RPMI8226 (cell line): ENCODE results near the gene TIGD7.
A peak's percentile ranks its signal among the peaks of the same experiment; 100 is the strongest.

Experiments used
- DNase-seq: peaks from one replicate; pipeline ENCODE4 v3.0.0-alpha.2; 2015

Gene TIGD7

GRCh38 chr16:3305109-3306068 is at the start of gene TIGD7, which contains the start of gene ZNF75A:
Gene TIGD7, minus strand, starts transcription at chr16:3305430. Its CDS starts 4,816 bp downstream, at chr16:3300614.
Gene ZNF75A, plus strand, starts transcription at chr16:3305497. Its CDS starts 2,932 bp downstream, at chr16:3308429.
- DNase-seq, result peak; percentile 92

- DNase-seq, result peak; percentile 73
Measured at GRCh38 chr16:3349175-3349574, 43.9 kb upstream of the TIGD7 start.

DNA sequence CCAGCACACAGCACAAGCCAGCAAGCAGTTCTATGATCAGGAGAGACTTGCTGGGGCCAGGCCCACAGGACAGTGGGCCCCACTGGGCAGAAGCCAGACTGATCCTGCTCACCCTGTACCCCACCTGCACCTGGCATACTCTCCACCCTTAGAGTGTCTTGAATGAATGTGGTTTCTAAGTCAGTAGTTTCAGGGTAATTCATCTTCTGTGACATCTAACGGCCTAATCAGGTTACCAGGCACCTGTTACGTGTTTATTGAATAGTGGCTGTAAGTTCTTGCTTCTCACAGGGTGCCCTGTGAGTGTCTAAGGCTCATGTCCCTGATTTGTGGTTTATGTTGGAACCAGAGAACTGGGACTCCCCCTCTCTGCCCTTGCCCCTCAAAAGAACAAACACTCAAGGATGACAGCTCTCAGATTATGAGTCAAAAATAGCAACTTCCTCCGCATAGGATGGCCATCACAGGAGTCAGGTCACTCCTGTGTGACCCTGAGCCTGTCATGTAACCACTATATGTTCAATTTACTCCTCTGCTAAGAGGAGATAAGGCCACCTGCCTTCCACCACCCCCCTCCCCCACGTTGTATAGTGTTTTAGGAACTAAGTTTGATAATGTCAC is 43.4 kb upstream of the TIGD7 start:
- peak; percentile 90 for DNase-seq

- DNase-seq, result no peak
Measured at GRCh38 chr16:3347586-3347985, 42.4 kb upstream of the TIGD7 start.

DNA sequence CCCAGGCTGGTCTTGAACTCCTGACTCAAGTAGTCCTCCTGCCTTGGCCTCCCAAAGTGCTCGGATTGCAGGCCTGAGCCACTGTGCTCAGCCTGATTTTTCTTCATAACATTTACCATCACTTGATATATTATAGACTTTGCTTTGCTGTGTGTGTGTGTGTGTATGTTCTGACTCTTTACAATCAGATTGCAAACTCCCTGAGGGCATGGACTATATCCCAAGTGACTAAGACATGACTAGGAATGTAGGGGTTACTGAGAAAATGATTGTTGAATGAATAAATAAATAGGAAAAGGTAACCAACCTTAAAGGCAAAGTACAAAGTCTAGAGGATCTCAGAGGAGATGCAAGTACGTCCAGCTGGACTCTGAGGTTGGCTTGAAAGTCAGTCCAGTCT is 40.8 kb upstream of the TIGD7 start:
- DNase-seq, result no peak

DNA sequence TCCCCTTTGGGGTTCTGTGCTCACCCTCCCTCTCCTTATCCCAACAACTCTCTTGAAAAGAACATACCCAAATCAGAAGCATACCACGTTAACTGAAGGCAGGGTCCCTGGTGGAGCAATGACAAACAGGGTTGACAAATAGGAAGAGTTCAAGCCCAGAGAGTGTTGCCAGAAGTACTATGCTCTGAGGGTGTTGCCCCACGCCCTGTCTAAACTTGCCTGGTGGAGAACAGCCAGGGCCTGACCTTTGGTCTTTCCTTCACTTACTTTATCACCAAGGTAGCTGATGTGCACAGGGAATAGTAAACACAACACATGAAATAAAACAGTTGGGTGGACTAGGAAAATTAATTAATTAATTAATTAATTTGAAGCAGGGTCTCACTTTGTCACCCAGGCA is 23.4 kb upstream of the TIGD7 start:
- no peak for DNase-seq

GRCh38 chr16:3328104-3328503 is 22.9 kb upstream of the TIGD7 start:
- DNase-seq, result no peak

DNA sequence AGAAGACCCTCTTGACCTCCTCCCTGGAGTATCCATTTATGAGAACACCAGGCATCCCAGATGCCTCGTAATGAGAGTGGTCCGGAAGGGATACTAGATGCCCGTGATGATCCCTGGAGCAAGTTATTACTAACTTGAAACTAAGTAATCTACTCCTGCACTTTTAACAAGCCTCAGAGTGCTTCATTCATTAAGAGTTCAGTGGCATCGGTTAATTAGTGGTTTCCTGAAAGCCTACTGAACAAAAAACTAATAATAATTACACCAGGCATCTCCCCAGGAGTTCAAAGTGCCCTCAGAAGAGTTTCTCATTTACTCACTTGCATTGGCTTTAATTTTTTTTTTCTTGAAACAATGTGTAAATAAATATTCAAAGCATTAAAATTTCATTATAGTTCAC is 22.3 kb upstream of the TIGD7 start:
- no peak for DNase-seq

DNA sequence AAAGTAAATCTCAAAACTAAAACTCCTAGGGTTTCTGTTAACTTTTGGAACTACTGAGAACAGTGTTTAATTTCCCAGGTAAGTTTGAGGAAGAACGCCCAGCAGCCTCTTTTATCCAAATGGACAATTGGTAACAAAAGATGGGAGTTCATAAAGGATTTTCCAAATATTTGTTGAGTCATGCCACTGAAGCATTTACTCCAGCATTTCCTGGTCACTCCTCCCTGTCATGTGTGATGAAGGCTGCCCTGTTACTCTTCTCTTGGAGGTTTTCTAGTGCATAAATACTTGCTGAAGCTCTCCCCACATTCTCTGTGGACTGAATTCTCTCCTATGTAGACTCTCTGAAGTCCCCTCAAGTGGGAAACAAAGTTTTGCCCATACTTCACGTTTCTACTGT is 16.6 kb upstream of the TIGD7 start:
- DNase-seq, result no peak

GRCh38 chr16:3317315-3317999 is 12.2 kb upstream of the TIGD7 start:
- DNase-seq, result no peak

GRCh38 chr16:3311496-3311895 is 6.3 kb upstream of the TIGD7 start:
- DNase-seq, result peak; percentile 13

DNA sequence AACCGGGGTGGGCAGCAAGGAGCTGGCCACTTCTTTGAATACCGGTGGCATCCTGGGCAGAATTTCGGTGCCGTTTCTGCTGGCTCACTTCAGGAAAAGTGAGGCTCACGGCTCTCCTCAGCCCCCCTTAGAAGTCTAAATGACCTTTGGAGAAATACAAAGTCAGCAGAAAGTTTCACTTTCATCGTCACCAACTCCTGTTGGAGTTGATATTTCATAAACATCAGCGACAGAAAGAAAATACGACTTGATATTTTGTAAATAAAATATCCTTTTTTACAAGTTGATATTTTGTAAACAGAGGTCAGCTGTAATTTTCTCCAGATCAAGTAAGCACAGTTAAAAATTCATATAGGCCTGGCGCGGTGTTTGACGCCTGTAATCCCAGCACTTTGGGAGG is 848 bp upstream of the TIGD7 start:
- no peak for DNase-seq

GRCh38 chr16:3304370-3304769 is 860 bp downstream of the TIGD7 start:
- no peak for DNase-seq

DNA sequence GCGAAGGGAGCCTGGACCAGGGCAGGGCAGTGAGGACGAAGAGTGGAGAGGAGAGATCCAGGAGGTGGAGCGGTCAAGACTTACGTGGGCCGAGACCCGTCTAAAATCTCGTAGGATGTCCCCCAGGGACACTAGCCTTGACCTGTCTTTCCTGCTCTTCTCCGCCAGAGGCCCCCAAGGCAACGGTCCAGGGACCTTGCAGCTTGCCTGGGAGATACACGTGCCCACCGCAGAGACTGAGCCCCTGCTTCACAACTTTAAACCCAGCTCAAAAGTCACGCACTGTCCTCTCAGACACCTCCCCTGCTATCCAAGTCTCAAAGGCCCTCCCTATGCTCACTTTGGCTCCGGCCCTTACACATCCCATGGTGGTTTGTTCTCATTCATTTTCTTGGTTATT is 9.4 kb downstream of the TIGD7 start:
- DNase-seq, result no peak

DNA sequence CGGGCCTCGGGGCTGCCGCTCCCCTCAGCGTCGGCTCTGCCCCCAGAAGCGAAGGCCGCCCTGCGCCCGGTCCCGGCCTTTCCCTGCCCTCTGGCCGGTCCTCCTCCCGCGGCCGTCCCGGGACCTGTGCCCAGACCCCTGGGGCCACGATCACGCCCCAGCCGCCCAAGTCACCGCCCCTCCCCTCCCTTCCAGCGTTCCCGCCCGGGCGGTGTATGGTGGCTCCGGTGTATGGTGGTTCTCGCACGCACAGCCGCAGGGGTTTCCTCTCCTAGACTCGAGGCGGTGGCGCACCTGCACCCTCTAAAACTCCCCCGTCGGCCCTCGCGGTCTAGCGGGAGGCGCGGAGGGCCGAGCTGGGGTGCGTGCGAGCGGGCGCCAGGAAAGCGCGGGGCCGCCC is 10.0 kb downstream of the TIGD7 start:
- DNase-seq, result no peak

GRCh38 chr16:3292604-3293003 is 12.6 kb downstream of the TIGD7 start:
- DNase-seq, result no peak

- DNase-seq, result no peak
Measured at GRCh38 chr16:3289998-3290673, 15.1 kb downstream of the TIGD7 start.

DNA sequence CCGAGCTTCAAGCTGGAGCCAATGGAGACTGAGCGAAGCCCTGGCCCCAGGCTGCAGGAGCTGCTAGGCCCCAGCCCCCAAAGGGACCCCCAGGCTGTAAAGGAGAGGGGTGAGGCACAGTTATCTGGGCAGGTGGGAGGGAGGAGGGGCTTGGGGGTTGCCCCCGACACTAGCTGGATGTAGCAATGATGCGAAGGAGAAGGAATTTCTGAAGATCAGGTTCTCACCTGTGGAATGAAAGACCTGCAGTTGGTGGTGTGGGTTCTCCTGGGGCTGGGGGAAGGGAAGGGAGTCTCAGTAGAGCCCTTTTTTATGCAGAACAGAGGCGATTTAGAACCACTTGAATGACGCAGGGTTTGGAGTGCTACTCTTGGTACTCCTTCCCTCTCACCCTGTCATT is 20.1 kb downstream of the TIGD7 start:
- no peak for DNase-seq

DNA sequence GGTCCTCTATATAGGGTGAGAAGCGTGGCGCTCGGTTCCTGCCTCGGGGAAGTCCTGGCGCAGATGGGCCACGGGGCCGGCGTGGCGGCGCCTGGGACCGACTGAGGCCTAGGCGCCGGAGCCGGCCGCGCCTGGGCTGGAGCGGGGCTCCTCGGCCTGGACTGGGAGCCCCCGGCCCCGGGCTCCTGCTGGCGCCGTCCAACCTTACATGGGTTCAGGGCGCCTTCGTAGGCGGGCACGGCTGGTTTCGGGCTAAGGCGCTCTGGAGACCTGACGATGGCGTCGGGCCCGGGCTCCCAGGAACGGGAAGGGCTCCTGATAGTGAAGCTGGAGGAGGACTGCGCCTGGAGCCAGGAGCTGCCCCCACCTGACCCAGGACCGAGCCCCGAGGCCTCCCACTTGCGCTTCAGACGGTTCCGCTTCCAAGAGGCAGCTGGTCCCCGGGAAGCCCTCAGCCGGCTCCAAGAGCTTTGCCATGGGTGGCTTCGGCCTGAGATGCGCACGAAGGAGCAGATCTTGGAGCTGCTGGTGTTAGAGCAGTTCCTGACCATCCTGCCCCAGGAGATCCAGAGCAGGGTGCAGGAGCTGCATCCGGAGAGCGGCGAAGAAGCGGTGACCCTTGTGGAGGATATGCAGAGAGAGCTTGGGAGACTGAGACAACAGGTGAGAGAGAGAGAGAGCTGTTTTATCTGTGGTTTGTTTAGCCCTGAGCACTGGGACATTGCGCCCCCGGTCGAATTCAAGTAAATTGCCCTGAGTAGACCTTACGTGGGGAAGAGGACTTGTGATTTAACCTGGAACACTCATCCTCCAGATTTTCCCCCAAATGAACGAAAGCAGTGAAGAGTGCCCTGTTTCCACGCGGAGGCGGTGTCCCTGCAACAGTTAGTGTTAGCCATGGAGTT is 21.4 kb downstream of the TIGD7 start:
- DNase-seq, result peak; percentile 12

- peak; percentile 99 for DNase-seq
Measured at GRCh38 chr16:3282730-3283542, 22.3 kb downstream of the TIGD7 start, which contains the start of gene ZNF263. Gene ZNF263, plus strand, starts transcription at chr16:3283491. Its CDS starts 328 bp downstream, at chr16:3283819.
